ENCODE measurements around the gene RNF175.

DNA sequence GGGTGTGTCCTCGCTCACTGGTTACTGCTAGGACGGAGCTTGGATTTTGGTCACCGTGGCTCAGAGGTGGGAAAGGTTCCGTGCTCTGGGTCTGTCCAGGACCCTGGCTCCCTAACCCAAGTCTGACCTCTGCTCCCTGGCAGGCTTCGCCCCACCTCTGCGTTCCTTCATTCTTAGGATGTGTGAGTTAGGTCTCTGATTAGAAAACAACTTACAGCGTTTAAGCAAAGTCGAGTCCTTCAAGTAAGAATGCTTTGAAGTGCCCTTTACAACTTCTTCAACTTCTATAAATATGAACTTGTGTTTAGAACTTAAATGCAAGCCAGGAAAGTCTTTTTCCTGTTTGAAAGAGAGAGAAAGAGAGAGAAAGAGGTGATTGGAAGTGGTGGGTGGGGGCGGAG is 74.9 kb downstream of the RNF175 start:
- TF ChIP-seq, protein P1, sequence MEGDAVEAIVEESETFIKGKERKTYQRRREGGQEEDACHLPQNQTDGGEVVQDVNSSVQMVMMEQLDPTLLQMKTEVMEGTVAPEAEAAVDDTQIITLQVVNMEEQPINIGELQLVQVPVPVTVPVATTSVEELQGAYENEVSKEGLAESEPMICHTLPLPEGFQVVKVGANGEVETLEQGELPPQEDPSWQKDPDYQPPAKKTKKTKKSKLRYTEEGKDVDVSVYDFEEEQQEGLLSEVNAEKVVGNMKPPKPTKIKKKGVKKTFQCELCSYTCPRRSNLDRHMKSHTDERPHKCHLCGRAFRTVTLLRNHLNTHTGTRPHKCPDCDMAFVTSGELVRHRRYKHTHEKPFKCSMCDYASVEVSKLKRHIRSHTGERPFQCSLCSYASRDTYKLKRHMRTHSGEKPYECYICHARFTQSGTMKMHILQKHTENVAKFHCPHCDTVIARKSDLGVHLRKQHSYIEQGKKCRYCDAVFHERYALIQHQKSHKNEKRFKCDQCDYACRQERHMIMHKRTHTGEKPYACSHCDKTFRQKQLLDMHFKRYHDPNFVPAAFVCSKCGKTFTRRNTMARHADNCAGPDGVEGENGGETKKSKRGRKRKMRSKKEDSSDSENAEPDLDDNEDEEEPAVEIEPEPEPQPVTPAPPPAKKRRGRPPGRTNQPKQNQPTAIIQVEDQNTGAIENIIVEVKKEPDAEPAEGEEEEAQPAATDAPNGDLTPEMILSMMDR (IDR thresholded peaks at IDR 0.05) = no peak
- no peak for TF ChIP-seq POLR2A (IDR thresholded peaks at IDR 0.05)
